Left ventricle myocardium superior (tissue), 1 donor: ENCODE results near the gene TCL1B. TPM values are rescaled to one million over a fixed set of nuclear protein-coding genes. Genes with fewer than 3 reads are reported as not detected.
A peak's percentile ranks its signal among the peaks of the same experiment; 100 is the strongest.

Source experiments
- ATAC-seq: fragments of 200-7000 bp; cut with Tn5 transposase; one replicate; pipeline ENCODE4 v1.9.1; 2020; ENCODE audit warnings: mild to moderate bottlenecking, moderate library complexity
- DNase-seq: peaks from one replicate; pipeline ENCODE4 v3.0.0-alpha.2; 2020
- intact Hi-C: fragments of 100-400 bp; cut with micrococcal nuclease; formaldehyde crosslinking; loops from one replicate; pipeline ENCODE4 v1.11.0; 2022
- long read RNA-seq: library from polyadenylated mRNA; unstranded; transcript quantifications from one replicate; pipeline ENCODE4 v2.0.0, GENCODE V29; 2021
- total RNA-seq: library from RNA; stranded (reverse); fragmentation: NEBNext Ultra II Directional; extraction: Animal tissue kit (Norgen Biotek cat#: 25700); gene quantifications from one replicate; pipeline ENCODE4 v1.2.1, GENCODE V29; 2021
- donor health status: DM: no; HTN: yes; CAD: no; lungs with severe emphysema.

The TCL1B gene, protein sequence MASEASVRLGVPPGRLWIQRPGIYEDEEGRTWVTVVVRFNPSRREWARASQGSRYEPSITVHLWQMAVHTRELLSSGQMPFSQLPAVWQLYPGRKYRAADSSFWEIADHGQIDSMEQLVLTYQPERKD
- not detected for total RNA-seq
- long read RNA-seq, result 0 reads

DNA sequence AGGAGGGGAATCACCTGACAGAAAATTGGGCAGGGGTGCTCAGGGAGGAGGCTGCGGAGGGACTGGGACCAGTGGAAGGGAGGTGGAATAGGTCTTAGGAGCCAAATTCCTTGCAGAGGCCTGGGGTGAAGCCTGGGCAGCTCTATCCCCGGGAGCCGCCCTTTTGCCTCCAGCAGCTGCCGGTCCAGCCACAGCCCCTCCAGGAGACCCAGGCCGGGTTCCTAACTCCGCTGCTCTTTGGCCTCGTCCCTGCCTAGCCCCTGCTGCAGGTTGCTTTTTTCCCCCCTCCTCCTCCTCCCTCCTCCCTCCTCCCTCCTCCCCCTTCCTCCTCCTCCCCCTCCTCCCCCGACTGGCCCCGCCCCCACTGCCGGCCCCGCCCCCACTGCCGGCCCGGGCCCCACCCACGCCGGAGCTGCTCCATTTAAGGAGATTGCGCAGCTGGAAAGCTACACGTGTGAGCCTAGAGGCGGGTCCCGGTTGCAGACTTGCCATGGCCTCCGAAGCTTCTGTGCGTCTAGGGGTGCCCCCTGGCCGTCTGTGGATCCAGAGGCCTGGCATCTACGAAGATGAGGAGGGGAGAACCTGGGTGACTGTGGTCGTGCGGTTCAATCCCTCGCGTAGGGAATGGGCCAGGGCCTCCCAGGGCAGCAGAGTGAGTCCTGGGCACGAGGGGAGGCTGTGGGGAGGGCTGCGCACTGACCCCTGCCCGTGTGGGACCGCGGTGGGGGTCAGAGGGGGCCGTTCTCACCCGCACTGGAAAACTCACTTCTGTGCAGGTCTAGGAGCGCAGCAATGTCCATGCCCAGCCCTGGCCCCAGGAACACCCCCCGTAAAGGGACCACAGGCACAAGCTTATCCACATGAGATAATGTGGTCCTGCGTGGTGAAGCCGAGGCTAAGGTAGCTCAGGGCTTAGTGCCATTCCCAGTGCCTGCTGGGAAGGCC lies at the start of gene TCL1B:
TCL1B (plus strand) TSS at position 449 of the 945 bp plus-strand sequence; CDS start at position 491, 42 bp downstream.
- intact Hi-C loops, result no loop called here
- no peak for ATAC-seq

GRCh38 chr14:95644981-95645380 lies 41.2 kb upstream of the TCL1B start:
- ATAC-seq (no peak), DNase-seq (no peak)
- intact Hi-C loops, result no loop called here

More for the DNA sequence above, at the start of gene TCL1B:
- DNase-seq, result no peak

DNA sequence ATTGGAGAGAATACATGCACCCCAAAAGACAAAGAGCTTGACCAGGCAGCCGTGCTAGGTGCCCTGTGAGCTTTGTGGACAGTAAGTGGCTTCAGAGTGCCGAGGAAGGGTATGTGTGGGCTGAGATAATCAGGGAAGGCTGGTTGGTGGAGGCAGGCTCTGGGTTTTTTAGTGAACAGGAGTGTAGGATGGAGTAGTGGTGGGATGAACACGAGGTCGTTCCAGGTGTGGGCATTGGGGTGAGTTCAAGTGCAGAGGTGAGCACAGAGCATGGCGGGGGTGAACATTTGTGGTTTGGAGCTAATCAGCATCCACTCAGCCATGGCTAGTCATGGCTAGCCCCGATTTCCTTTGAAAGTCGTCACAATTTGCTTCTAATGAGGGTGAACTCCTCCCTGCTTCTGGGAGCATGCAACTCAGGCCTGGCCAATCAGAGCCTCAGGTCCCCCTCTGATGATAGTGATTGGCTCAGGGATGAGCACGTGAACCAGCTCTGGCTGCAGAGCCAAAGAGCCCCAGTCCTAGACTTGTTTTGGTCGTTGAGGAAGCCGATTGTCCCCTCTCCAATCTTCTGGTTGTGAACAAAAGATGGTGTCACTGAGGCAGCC lies 40.7 kb upstream of the TCL1B start:
- no peak for DNase-seq
- ATAC-seq, result no peak
- intact Hi-C loops, result no loop called here

GRCh38 chr14:95647926-95648325 lies 38.3 kb upstream of the TCL1B start:
- ATAC-seq, result no peak
- no peak for DNase-seq
- intact Hi-C loops, result no loop called here

GRCh38 chr14:95649230-95649629 lies 37.0 kb upstream of the TCL1B start:
- no peak for DNase-seq
- no peak for ATAC-seq
- intact Hi-C loops, result no loop called here

DNA sequence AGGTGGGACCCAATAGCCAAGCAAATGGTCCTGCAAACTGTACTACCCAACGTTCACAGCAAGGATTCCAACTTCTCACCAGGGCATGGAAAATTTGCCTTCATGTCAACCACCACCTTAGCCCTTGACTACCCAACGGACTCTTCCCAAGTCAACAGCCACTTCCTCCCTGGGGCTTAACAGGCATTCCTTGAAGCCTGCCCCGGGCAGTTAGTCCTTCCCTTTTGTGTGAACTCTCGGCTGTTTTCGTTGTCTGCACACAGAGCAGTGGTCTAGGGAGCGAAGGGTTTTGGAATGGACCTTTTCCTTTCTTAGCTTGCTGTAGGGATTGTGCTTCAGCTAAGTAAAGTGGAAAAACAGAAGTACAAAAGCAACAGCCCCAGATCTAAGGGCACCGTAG lies 35.2 kb upstream of the TCL1B start:
- intact Hi-C loops, result no loop called here
- DNase-seq, result no peak
- ATAC-seq, result no peak

- intact Hi-C loops, result no loop called here
- DNase-seq (no peak), ATAC-seq (no peak)
Observed at GRCh38 chr14:95651821-95652583, 34.2 kb upstream of the TCL1B start.

GRCh38 chr14:95652690-95653089 lies 33.5 kb upstream of the TCL1B start:
- intact Hi-C loops, result no loop called here
- DNase-seq (no peak), ATAC-seq (no peak)

GRCh38 chr14:95655461-95655860 lies 30.8 kb upstream of the TCL1B start:
- ATAC-seq, result no peak
- intact Hi-C loops, result no loop called here

GRCh38 chr14:95656634-95657033 lies 29.6 kb upstream of the TCL1B start:
- ATAC-seq, result no peak
- intact Hi-C loops, result no loop called here
- no peak for DNase-seq

More at GRCh38 chr14:95655461-95655860, 30.8 kb upstream of the TCL1B start:
- no peak for DNase-seq

GRCh38 chr14:95657454-95657853 lies 28.8 kb upstream of the TCL1B start:
- DNase-seq (no peak), ATAC-seq (no peak)
- intact Hi-C loops, result no loop called here

DNA sequence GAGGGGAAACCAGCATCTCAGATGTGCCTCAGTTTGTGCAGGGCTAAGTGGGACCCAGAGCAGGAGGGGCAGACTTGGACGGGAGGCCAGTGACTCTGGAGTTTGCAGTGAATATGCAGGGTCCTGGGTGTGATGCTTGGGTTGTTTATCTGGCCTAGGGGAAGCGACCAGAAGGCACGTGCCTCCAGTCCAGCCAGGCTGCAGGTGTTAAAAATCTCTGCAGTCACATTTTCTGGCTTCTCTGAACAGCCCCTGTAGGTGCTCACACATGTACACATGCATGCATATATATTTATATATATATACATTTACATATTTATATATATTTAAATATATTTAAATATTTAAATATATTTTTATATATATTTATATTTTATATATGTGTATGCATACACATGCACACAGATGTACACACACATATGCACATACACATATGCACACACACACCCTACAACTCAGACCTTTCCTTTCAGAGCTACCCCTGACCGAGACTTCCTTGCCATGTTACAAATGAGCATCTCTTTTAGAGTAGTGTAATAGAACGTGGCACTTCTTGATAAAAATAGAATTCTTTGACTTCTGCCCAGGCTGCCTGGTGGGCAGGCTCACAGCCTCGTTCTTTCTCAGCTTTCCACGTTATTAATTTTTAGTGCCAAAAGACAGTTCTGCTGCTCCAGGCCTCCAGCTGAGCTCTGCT lies 26.8 kb upstream of the TCL1B start:
- no peak for ATAC-seq
- intact Hi-C loops, result no loop called here
- no peak for DNase-seq

DNA sequence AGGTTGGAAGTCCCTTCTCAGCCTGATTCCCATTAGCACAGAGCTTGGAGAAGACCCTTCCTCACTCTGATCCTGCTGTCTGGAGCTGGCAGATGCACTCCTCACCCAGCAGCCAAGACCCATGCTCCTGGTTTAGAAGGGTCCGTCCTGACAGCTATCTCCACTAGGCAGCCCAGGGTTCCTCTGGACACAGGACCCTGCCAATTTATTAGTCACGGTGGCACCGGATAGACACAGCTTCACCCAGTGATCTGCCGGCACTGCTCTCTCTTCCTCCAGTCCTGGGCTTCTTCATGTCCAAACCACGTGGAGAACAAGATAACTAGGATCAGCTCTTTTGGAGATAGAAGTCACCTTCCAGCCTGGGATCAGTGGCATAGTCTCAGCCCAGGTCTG lies 26.2 kb upstream of the TCL1B start:
- DNase-seq (no peak), ATAC-seq (no peak)
- intact Hi-C loops, result no loop called here

- intact Hi-C loops, result no loop called here
- no peak for DNase-seq
- peak; percentile 68 for ATAC-seq
Observed at GRCh38 chr14:95660651-95661515, 25.3 kb upstream of the TCL1B start.

- no peak for DNase-seq
- no peak for ATAC-seq
- intact Hi-C loops, result no loop called here
Observed at GRCh38 chr14:95662376-95663186, 23.6 kb upstream of the TCL1B start.

GRCh38 chr14:95663226-95663797 lies 22.9 kb upstream of the TCL1B start:
- DNase-seq (no peak), ATAC-seq (no peak)
- intact Hi-C loops, result no loop called here

GRCh38 chr14:95664066-95664465 lies 22.2 kb upstream of the TCL1B start:
- peak; percentile 40 for ATAC-seq
- DNase-seq, result no peak
- intact Hi-C loops, result no loop called here
